H1 (cell line): Measurements from ENCODE around the gene RPS6KC1. TPM values are rescaled to one million over a fixed set of nuclear protein-coding genes. Genes with fewer than 3 reads are reported as not detected.

Experiments
- CTCF ChIA-PET: fragments of 300-600 bp; sonication (Branson Sonifier 250); formaldehyde crosslinking; loops from one replicate; lab custom pipeline; 2021; ENCODE audit not compliant: partially characterized antibody; lab: Charles Lee
- POLR2A ChIA-PET: fragments of 300-600 bp; sonication (Branson Sonifier 250); formaldehyde crosslinking; loops from one replicate; lab custom pipeline; 2021; ENCODE audit warnings: inconsistent platforms; ENCODE audit not compliant: partially characterized antibody; lab: Charles Lee
- DNase-seq, 2 experiments: peaks; one replicate each; pipeline versions ENCODE4 v3.0.0 to v3.0.0-alpha.2; 2010 to 2022; ENCODE audit warnings: low spot score in 2 of 2, low read depth in 1 of 2, mixed read lengths in 1 of 2
- FAIRE-seq: peaks from 2 replicates; lab custom pipeline; 2011; peaks lifted over from hg19 to GRCh38; lab: Jason Lieb, UNC
- H2AFZ ChIP-seq: 2 replicates; pipeline ENCODE4 v1.8.1; 2012; ENCODE audit warnings: low read length, inconsistent platforms
- H2AK5ac ChIP-seq: 2 replicates; pipeline ENCODE4 v1.6.1; 2013; ENCODE audit warnings: low read depth, low read length
- H2BK120ac ChIP-seq: replicated peaks from 2 replicates; pipeline ENCODE3; 2013; ENCODE audit warnings: low read depth, low read length, inconsistent platforms
- H2BK12ac ChIP-seq: 2 replicates; pipeline ENCODE4 v1.6.1; 2013; ENCODE audit warnings: low read depth, low read length
- H2BK15ac ChIP-seq: 2 replicates; pipeline ENCODE4 v1.6.1; 2013; ENCODE audit warnings: low read length
- H2BK20ac ChIP-seq: 2 replicates; pipeline ENCODE4 v1.6.1; 2013; ENCODE audit warnings: low read length
- H2BK5ac ChIP-seq: 2 replicates; pipeline ENCODE4 v1.6.1; 2013; ENCODE audit warnings: low read depth, low read length
- H3K14ac ChIP-seq: 2 replicates; pipeline ENCODE4 v1.6.1; 2013; ENCODE audit warnings: inconsistent platforms; ENCODE audit not compliant: insufficient read length
- H3K18ac ChIP-seq: 2 replicates; pipeline ENCODE4 v1.6.1; 2013; ENCODE audit warnings: low read length; ENCODE audit errors: extremely low read depth
- H3K23ac ChIP-seq: 2 replicates; pipeline ENCODE4 v1.6.1; 2013; ENCODE audit warnings: inconsistent platforms; ENCODE audit not compliant: insufficient read length
- H3K23me2 ChIP-seq: 2 replicates; pipeline ENCODE4 v1.6.1; 2013; ENCODE audit warnings: low read depth, low read length
- H3K27ac ChIP-seq: 2 replicates; pipeline ENCODE4 v1.6.1; 2011; ENCODE audit warnings: low read depth, low read length, inconsistent platforms
- H3K27me3 ChIP-seq, 4 experiments: replicated peaks in 1 of 4; 1 replicate in 1 of 4; 2 replicates in 3 of 4; pipeline versions ENCODE4 v1.6.1 to v1.8.1; 2011 to 2013; ENCODE audit warnings: low read length in 3 of 4, mild to moderate bottlenecking in 3 of 4, inconsistent platforms in 2 of 4, mixed read lengths in 2 of 4, moderate library complexity in 1 of 4; ENCODE audit not compliant: control insufficient read depth in 3 of 4, insufficient read depth in 3 of 4; ENCODE audit errors: extremely low read depth in 1 of 4
- H3K36me3 ChIP-seq, 4 experiments: 2 replicates each; pipeline versions ENCODE4 v1.6.1 to v1.8.1; 2011 to 2013; ENCODE audit warnings: mild to moderate bottlenecking in 4 of 4, low read length in 3 of 4, moderate library complexity in 2 of 4, control low read depth in 1 of 4, inconsistent platforms in 1 of 4; ENCODE audit not compliant: insufficient read depth in 4 of 4, control insufficient read depth in 2 of 4
- H3K4ac ChIP-seq: replicated peaks from 2 replicates; pipeline ENCODE3; 2013; ENCODE audit warnings: low read length, low read depth, mixed read lengths, inconsistent platforms; ENCODE audit not compliant: insufficient read length
- H3K4me1 ChIP-seq, 4 experiments: replicated peaks in 1 of 4; 1 replicate in 1 of 4; 2 replicates in 3 of 4; pipeline versions ENCODE4 v1.6.1 to v1.8.1; 2011 to 2013; ENCODE audit warnings: low read length in 3 of 4, inconsistent platforms in 2 of 4, mixed read lengths in 1 of 4; ENCODE audit not compliant: insufficient read depth in 4 of 4, control insufficient read depth in 3 of 4
- H3K4me2 ChIP-seq, 2 experiments: 2 replicates each; pipeline versions ENCODE4 v1.6.1 to v1.8.1; 2011 to 2013; ENCODE audit warnings: low read depth in 2 of 2, low read length in 2 of 2, control low read depth in 1 of 2, inconsistent platforms in 1 of 2, mild to moderate bottlenecking in 1 of 2; ENCODE audit not compliant: insufficient read depth in 1 of 2
- H3K4me3 ChIP-seq, 4 experiments: fragments of 200-600, 300-600 bp in 1 of 4; sonication (generic), shearing (Covaris generic), sonication (Bioruptor Twin) in 1 of 4; 2 replicates each; pipeline versions ENCODE4 v1.5.1 to v1.8.1; 2011 to 2016; ENCODE audit warnings: low read length in 4 of 4, low read depth in 3 of 4, control low read depth in 2 of 4, inconsistent platforms in 2 of 4, mild to moderate bottlenecking in 2 of 4, mixed read lengths in 1 of 4, moderate library complexity in 1 of 4; ENCODE audit not compliant: insufficient read depth in 2 of 4; ENCODE audit errors: extremely low read depth in 1 of 4
- H3K56ac ChIP-seq: replicated peaks from 2 replicates; pipeline ENCODE3; 2013; ENCODE audit warnings: low read depth, mild to moderate bottlenecking, mixed read lengths, low read length, inconsistent platforms; ENCODE audit not compliant: insufficient read length
- H3K79me1 ChIP-seq: 2 replicates; pipeline ENCODE4 v1.6.1; 2013; ENCODE audit warnings: low read depth, low read length, control low read depth
- H3K79me2 ChIP-seq, 2 experiments: 2 replicates each; pipeline versions ENCODE4 v1.6.1 to v1.8.1; 2012 to 2013; ENCODE audit warnings: low read length in 2 of 2, mild to moderate bottlenecking in 2 of 2, inconsistent platforms in 1 of 2; ENCODE audit not compliant: insufficient read depth in 2 of 2, control insufficient read depth in 1 of 2
- H3K9ac ChIP-seq, 4 experiments: replicated peaks in 1 of 4; 1 replicate in 1 of 4; 2 replicates in 3 of 4; pipeline versions ENCODE4 v1.6.1 to v1.8.1; 2011 to 2013; ENCODE audit warnings: low read depth in 3 of 4, low read length in 3 of 4, control low read depth in 2 of 4, mild to moderate bottlenecking in 2 of 4, moderate library complexity in 2 of 4, inconsistent platforms in 1 of 4; ENCODE audit errors: extremely low read depth in 1 of 4
- H3K9me3 ChIP-seq, 2 experiments: 2 replicates each; pipeline versions ENCODE4 v1.6.1 to v1.8.1; 2012 to 2013; ENCODE audit warnings: mild to moderate bottlenecking in 2 of 2, moderate library complexity in 2 of 2, control low read depth in 1 of 2, inconsistent platforms in 1 of 2, low read depth in 1 of 2, low read length in 1 of 2, mixed read lengths in 1 of 2; ENCODE audit not compliant: insufficient read depth in 2 of 2
- H4K20me1 ChIP-seq, 2 experiments: replicated peaks in 1 of 2; 2 replicates each; pipeline versions ENCODE3 to v1.8.1; 2011 to 2013; ENCODE audit warnings: inconsistent platforms in 2 of 2, low read length in 2 of 2, mild to moderate bottlenecking in 1 of 2; ENCODE audit not compliant: insufficient read depth in 2 of 2, control insufficient read depth in 1 of 2
- H4K5ac ChIP-seq: 2 replicates; pipeline ENCODE4 v1.6.1; 2013; ENCODE audit warnings: low read length, low read depth, mixed read lengths, inconsistent platforms; ENCODE audit not compliant: insufficient read length
- H4K8ac ChIP-seq: 2 replicates; pipeline ENCODE4 v1.8.0; 2013; ENCODE audit warnings: mild to moderate bottlenecking, moderate library complexity, low read length, inconsistent platforms; ENCODE audit not compliant: insufficient read depth; ENCODE audit errors: extremely low read depth
- H4K91ac ChIP-seq: replicated peaks from 2 replicates; pipeline ENCODE3; 2013; ENCODE audit warnings: low read length, mixed read lengths, inconsistent platforms; ENCODE audit not compliant: insufficient read length
- JUND ChIP-seq: IDR thresholded peaks from 2 replicates; pipeline ENCODE4 v1.6.1; 2011; ENCODE audit warnings: mild to moderate bottlenecking, improper control_type of control experiment, low read length
- ZNF274 ChIP-seq: IDR thresholded peaks from 2 replicates; pipeline ENCODE4 v1.7.0; 2012; ENCODE audit warnings: low read length, borderline replicate concordance; ENCODE audit errors: extremely low read depth
- WGBS, 2 experiments: shearing (Covaris generic) in 1 of 2; methylation state at CpG; one replicate each; pipeline versions ENCODE4 v1.1.6 to v1.1.7; 2013 to 2015; ENCODE audit warnings: low lambda C conversion rate in 2 of 2, mixed read lengths in 2 of 2, inconsistent platforms in 1 of 2, low coverage in 1 of 2, missing lambda C conversion rate in 1 of 2; ENCODE audit not compliant: insufficient replicate concordance in 2 of 2, insufficient coverage in 1 of 2, insufficient read length in 1 of 2; ENCODE audit errors: extremely low coverage in 1 of 2, missing lambda C conversion rate in 1 of 2; 5-methylcytosine and 5-hydroxymethylcytosine counted together
- polyA plus RNA-seq, 7 experiments: library from polyadenylated mRNA; depleted of rRNA in 3 of 7; stranded (reverse) in 5 of 7; unstranded in 2 of 7; fragments of >200 nt in 5 of 7; fragments of 200-250 nt in 2 of 7; gene quantifications; 1 replicate in 5 of 7; 2 replicates in 1 of 7; 4 replicates in 1 of 7; pipeline versions ENCODE4 v1.2.1 to v1.2.3, GENCODE V29; 2011 to 2013; ENCODE audit warnings: missing spikeins in 2 of 7, mixed read lengths in 2 of 7
- total RNA-seq: library from RNA; stranded (reverse); fragmentation: NEBNext Ultra II Directional; extraction: Animal tissue kit (Norgen Biotek cat#: 25700); gene quantifications from 2 replicates; pipeline ENCODE4 v1.2.1, GENCODE V29; 2021

The RPS6KC1 gene
- total and polyA plus RNA-seq, 2 of the 8 experiments (the other 6 are each of a cell fraction or from before 2014, with no cell fraction given), result 4.9 to 17.6 TPM

- H2AK5ac ChIP-seq, result no peak overlapping the region
- no peak overlapping the region for H3K9ac ChIP-seq
- H4K8ac ChIP-seq, result no peak overlapping the region
- H3K18ac ChIP-seq, result no peak overlapping the region
- H3K27me3 ChIP-seq, result no peaks in the 10 kb centered on the region
- H3K79me2 ChIP-seq, result no peaks in the 10 kb centered on the region
- H3K36me3 ChIP-seq, result peaks cover 2 to 51% (median 14%) of the 10 kb centered on the region in 4 experiments; a peak in 7 of 8 replicates
- H3K79me1 ChIP-seq, result no peaks in the 10 kb centered on the region
- no peak overlapping the region for H3K4me2 ChIP-seq
- H2BK120ac ChIP-seq, result no peak overlapping the region
- no peak overlapping the region for H2BK15ac ChIP-seq
- TF ChIP-seq JUND, result no peak
- no peak for TF ChIP-seq ZNF274
- no peak overlapping the region for H3K27ac ChIP-seq
- H3K56ac ChIP-seq, result no peak overlapping the region
- H3K4ac ChIP-seq, result no peak overlapping the region
- H3K23ac ChIP-seq, result no peak overlapping the region
- ChIA-PET CTCF (interaction anchor here (0.6 to 1.6 kb wide), 6 partner anchors 8 to 326 kb away, joined by 3 to 5 read pairs (median 3); no protein-coding TSS in a partner anchor), POLR2A (interaction anchor here (0.8 to 2.1 kb wide), 8 partner anchors 8 to 385 kb away, joined by 3 to 7 read pairs (median 4); no protein-coding TSS in a partner anchor)
- 94% methylated on average over 3 of the region's 3 CpGs; no CpG with 5 or more reads in 1 of the 2 experiments for WGBS, 2 experiments
- FAIRE-seq, result no peak
- H3K9me3 ChIP-seq, result no peaks in the 10 kb centered on the region
- no peaks in the 10 kb centered on the region for H3K23me2 ChIP-seq
- no peak overlapping the region for H4K5ac ChIP-seq
- no peak overlapping the region for H2AFZ ChIP-seq
- no peak for DNase-seq
- no peak overlapping the region for H3K14ac ChIP-seq
- H2BK5ac ChIP-seq, result no peak overlapping the region
- no peaks in the 10 kb centered on the region for H4K20me1 ChIP-seq
- no peak overlapping the region for H3K4me3 ChIP-seq
- no peaks in the 10 kb centered on the region for H3K4me1 ChIP-seq
- H2BK20ac ChIP-seq, result no peak overlapping the region
- no peak overlapping the region for H2BK12ac ChIP-seq
- H4K91ac ChIP-seq, result no peak overlapping the region
These were observed 47.8 kb upstream of the RPS6KC1 start for GRCh38 chr1:213003256-213003655.
